Measurements from ENCODE around the gene DMRT1.
A peak's percentile ranks its signal among the peaks of the same experiment; 100 is the strongest.

DMRT1 gene

GRCh38 chr9:1005043-1005667 is 163.7 kb downstream of the DMRT1 start:
- peak in 1 of 5 experiments; percentile 72 for DNase-seq

- no peak for DNase-seq
These were observed 165.8 kb downstream of the DMRT1 start for GRCh38 chr9:1007312-1007711.

GRCh38 chr9:1008216-1008615 is 166.7 kb downstream of the DMRT1 start:
- no peak for DNase-seq

GRCh38 chr9:1009101-1009707 is 167.7 kb downstream of the DMRT1 start:
- peak; percentile 21 to 70 (median 57) for DNase-seq

GRCh38 chr9:1013021-1013420 is 171.5 kb downstream of the DMRT1 start:
- DNase-seq, result no peak

- no peak for DNase-seq
These were observed 172.7 kb downstream of the DMRT1 start for GRCh38 chr9:1014225-1014624.

GRCh38 chr9:1014640-1015039 is 173.1 kb downstream of the DMRT1 start:
- no peak for DNase-seq

GRCh38 chr9:1018121-1018520 is 176.6 kb downstream of the DMRT1 start:
- peak in 1 of 5 experiments; percentile 29 for DNase-seq
